ENCODE data around the gene ANAPC2. TPM values are rescaled to one million over a fixed set of nuclear protein-coding genes. Genes with fewer than 3 reads are reported as not detected.

Gene ANAPC2
- total RNA-seq, 1 donor from 2014 or later = 24.1 TPM

- Histone ChIP-seq H3K36me3 (no peaks in the 10 kb centered on the region), H3K27me3 (no peaks in the 10 kb centered on the region), H3K4me3 (no peak overlapping the region), H3K4me1 (peaks cover 0 to 16% of the 10 kb centered on the region in 2 donors), H3K9me3 (no peaks in the 10 kb centered on the region), H3K27ac (no peak overlapping the region)
- TF ChIP-seq CTCF (IDR thresholded peaks at IDR 0.05) = no peak
- no peak for DNase-seq (ENCODE audit: low spot score in 2 of 2)
- intact Hi-C loops (cut with DNase I) = no loop called here
Observed at GRCh38 chr9:137234758-137235423, 46.5 kb upstream of the ANAPC2 start.

- no peak for DNase-seq (ENCODE audit: low spot score in 2 of 2)
Observed at GRCh38 chr9:137234055-137234697, 45.8 kb upstream of the ANAPC2 start.

GRCh38 chr9:137233143-137233980, 45.0 kb upstream of the ANAPC2 start:
- no peaks in the 10 kb centered on the region for H3K27me3 ChIP-seq
- peaks cover 0 to 10% of the 10 kb centered on the region in 2 donors for H3K4me1 ChIP-seq
- H3K36me3 ChIP-seq = no peaks in the 10 kb centered on the region
- intact Hi-C loops (cut with DNase I) = no loop called here
- no peak overlapping the region for H3K4me3 ChIP-seq
- no peaks in the 10 kb centered on the region for H3K9me3 ChIP-seq
- no peak for TF ChIP-seq CTCF (IDR thresholded peaks at IDR 0.05)
- no peak overlapping the region for H3K27ac ChIP-seq
- no peak for DNase-seq (ENCODE audit: low spot score in 2 of 2)

More at GRCh38 chr9:137234055-137234697, 45.8 kb upstream of the ANAPC2 start:
- H3K27ac ChIP-seq = no peak overlapping the region
- peaks cover 0 to 10% of the 10 kb centered on the region in 2 donors for H3K4me1 ChIP-seq
- H3K9me3 ChIP-seq = no peaks in the 10 kb centered on the region
- intact Hi-C loops (cut with DNase I) = no loop called here
- TF ChIP-seq CTCF (IDR thresholded peaks at IDR 0.05) = no peak
- H3K27me3 ChIP-seq = no peaks in the 10 kb centered on the region
- H3K36me3 ChIP-seq = no peaks in the 10 kb centered on the region
- H3K4me3 ChIP-seq = no peak overlapping the region

GRCh38 chr9:137232510-137232909, 44.1 kb upstream of the ANAPC2 start:
- H3K27ac ChIP-seq = no peak overlapping the region
- H3K9me3 ChIP-seq = no peaks in the 10 kb centered on the region
- no peaks in the 10 kb centered on the region for H3K27me3 ChIP-seq
- DNase-seq (ENCODE audit: low spot score in 2 of 2) = no peak
- no peak overlapping the region for H3K4me3 ChIP-seq
- no peaks in the 10 kb centered on the region for H3K36me3 ChIP-seq
- intact Hi-C loops (cut with DNase I) = no loop called here
- no peak for TF ChIP-seq CTCF (IDR thresholded peaks at IDR 0.05)
- peaks cover 0 to 10% of the 10 kb centered on the region in 2 donors for H3K4me1 ChIP-seq

- Histone ChIP-seq H3K36me3 (no peaks in the 10 kb centered on the region), H3K27me3 (no peaks in the 10 kb centered on the region), H3K4me1 (peaks cover 0 to 10% of the 10 kb centered on the region in 2 donors), H3K4me3 (no peak overlapping the region), H3K9me3 (no peaks in the 10 kb centered on the region), H3K27ac (no peak overlapping the region)
- intact Hi-C loops (cut with DNase I) = no loop called here
- no peak for DNase-seq (ENCODE audit: low spot score in 2 of 2)
- TF ChIP-seq CTCF (IDR thresholded peaks at IDR 0.05) = no peak
Observed at GRCh38 chr9:137232101-137232500, 43.7 kb upstream of the ANAPC2 start.

Measured in ascending aorta (tissue), 2 donors.